HCT116 (cell line): Measurements from ENCODE around the gene CDH11. TPM values are rescaled to one million over a fixed set of nuclear protein-coding genes. Genes with fewer than 3 reads are reported as not detected.

Experiments used
- ATAC-seq: fragments of 200-7000 bp; cut with Tn5 transposase; 2 replicates; pipeline ENCODE4 v1.9.1; 2020; ENCODE audit warnings: mild to moderate bottlenecking, moderate library complexity
- BruUV-seq: library from RNA; stranded (reverse); fragments of 400-500 nt; replicated peaks from 2 replicates; lab custom pipeline; 2021; lab: Mats Ljungman, UMichigan
- CTCF ChIA-PET: fragments of 300-600 bp; sonication (Branson Sonifier 250); formaldehyde crosslinking; loops from one replicate; lab custom pipeline; 2021; ENCODE audit warnings: antibody characterized with exemption; lab: Charles Lee
- POLR2A ChIA-PET: fragments of 300-600, 350-600 bp; sonication (Branson Sonifier 250); formaldehyde crosslinking; loops from one replicate; lab custom pipeline; 2021; ENCODE audit warnings: antibody characterized with exemption; lab: Charles Lee
- RAD21 ChIA-PET, 2 experiments: fragments of 300-600 bp; sonication (Branson Sonifier 250); formaldehyde crosslinking; loops; one replicate each; lab custom pipeline; 2023; ENCODE audit warnings: low total read pairs in 2 of 2; ENCODE audit not compliant: uncharacterized antibody in 2 of 2, unreplicated experiment in 2 of 2, low non-redundant PET in 1 of 2; lab: Charles Lee
- DNase-seq: peaks from one replicate; pipeline ENCODE4 v3.0.0-alpha.2; 2010; ENCODE audit warnings: low read depth, low spot score
- H2AFZ ChIP-seq: fragments of 200-600 bp; shearing (Covaris generic), sonication (generic); 2 replicates; pipeline ENCODE4 v1.6.1; 2017; ENCODE audit warnings: low read depth, mixed run types, mixed read lengths, antibody characterized with exemption, low read length; ENCODE audit not compliant: poor library complexity, severe bottlenecking
- H3K27ac ChIP-seq: 2 replicates; pipeline ENCODE4 v1.5.1; 2012; ENCODE audit warnings: low read depth, low read length
- H3K27me3 ChIP-seq: fragments of 200-600 bp; sonication (generic); 2 replicates; pipeline ENCODE4 v1.6.1; 2016; ENCODE audit warnings: mixed run types, low read length, mixed read lengths; ENCODE audit not compliant: insufficient read depth
- H3K36me3 ChIP-seq, 2 experiments: fragments of 200-500 bp in 1 of 2; fragments of 200-600 bp in 1 of 2; sonication (Bioruptor generic) in 1 of 2; sonication (generic) in 1 of 2; 2 replicates each; pipeline versions ENCODE4 v1.5.1 to v1.6.1; 2014 to 2016; ENCODE audit warnings: low read length in 2 of 2, inconsistent platforms in 1 of 2, mixed read lengths in 1 of 2, mixed run types in 1 of 2; ENCODE audit not compliant: insufficient read depth in 2 of 2, control insufficient read depth in 1 of 2
- H3K4me1 ChIP-seq, 2 experiments: fragments of 200-600 bp in 1 of 2; sonication (generic) in 1 of 2; 2 replicates each; pipeline versions ENCODE4 v1.5.1 to v1.6.1; 2012 to 2017; ENCODE audit warnings: low read length in 2 of 2, inconsistent platforms in 1 of 2, mild to moderate bottlenecking in 1 of 2, mixed read lengths in 1 of 2, mixed run types in 1 of 2, moderate library complexity in 1 of 2; ENCODE audit not compliant: insufficient read depth in 2 of 2, control insufficient read depth in 1 of 2
- H3K4me2 ChIP-seq: fragments of 200-600 bp; sonication (generic); 2 replicates; pipeline ENCODE4 v1.6.1; 2017; ENCODE audit warnings: mixed run types, low read length, mixed read lengths
- H3K4me3 ChIP-seq, 2 experiments: fragments of 200-600 bp in 1 of 2; sonication (generic) in 1 of 2; replicated peaks in 1 of 2; 2 replicates each; pipeline ENCODE4 v1.5.1; 2011 to 2016; ENCODE audit warnings: low read length in 2 of 2, control low read depth in 1 of 2, low read depth in 1 of 2, mild to moderate bottlenecking in 1 of 2, mixed read lengths in 1 of 2, mixed run types in 1 of 2
- H3K79me2 ChIP-seq: fragments of 200-600 bp; sonication (generic); 2 replicates; pipeline ENCODE4 v1.6.1; 2017; ENCODE audit warnings: mild to moderate bottlenecking, mixed run types, low read length, moderate library complexity, mixed read lengths; ENCODE audit not compliant: insufficient read depth
- H3K9ac ChIP-seq: fragments of 200-600 bp; sonication (generic); 2 replicates; pipeline ENCODE4 v1.6.1; 2016; ENCODE audit warnings: low read length, mixed read lengths
- H3K9me2 ChIP-seq: fragments of 200-600 bp; sonication (generic), shearing (Covaris generic); 2 replicates; pipeline ENCODE4 v1.6.1; 2017; ENCODE audit warnings: mixed run types, mild to moderate bottlenecking, moderate library complexity; ENCODE audit not compliant: insufficient read depth
- H3K9me3 ChIP-seq, 2 experiments: fragments of 200-500 bp in 1 of 2; fragments of 200-600 bp in 1 of 2; sonication (Bioruptor generic) in 1 of 2; sonication (generic) in 1 of 2; 2 replicates each; pipeline ENCODE4 v1.6.1; 2014 to 2017; ENCODE audit warnings: low read length in 2 of 2, mixed read lengths in 2 of 2, inconsistent platforms in 1 of 2, low read depth in 1 of 2, mild to moderate bottlenecking in 1 of 2, mixed run types in 1 of 2, moderate library complexity in 1 of 2; ENCODE audit not compliant: control insufficient read depth in 1 of 2, insufficient read depth in 1 of 2
- H4K20me1 ChIP-seq: fragments of 200-600 bp; sonication (generic), shearing (Covaris generic); 2 replicates; pipeline ENCODE4 v1.6.1; 2017; ENCODE audit warnings: mixed run types, mild to moderate bottlenecking, moderate library complexity; ENCODE audit not compliant: insufficient read depth
- ATF3 ChIP-seq: IDR thresholded peaks from 2 replicates; pipeline ENCODE4 v1.6.1; 2012
- CEBPB ChIP-seq: IDR thresholded peaks from 2 replicates; pipeline ENCODE4 v1.6.1; 2012; ENCODE audit warnings: low read depth
- CTCF ChIP-seq, 3 experiments: fragments of 200-600 bp in 1 of 3; sonication (generic) in 1 of 3; IDR thresholded peaks in 2 of 3; conservative IDR thresholded peaks in 1 of 3; 2 replicates each; pipeline ENCODE4 v1.5.1; 2012 to 2017; ENCODE audit warnings: low read depth in 2 of 3, low read length in 2 of 3, antibody characterized with exemption in 1 of 3, borderline replicate concordance in 1 of 3, control low read depth in 1 of 3, mild to moderate bottlenecking in 1 of 3, mixed read lengths in 1 of 3, mixed run types in 1 of 3, moderate library complexity in 1 of 3; ENCODE audit not compliant: insufficient read depth in 1 of 3
- FOSL1 ChIP-seq: IDR thresholded peaks from 2 replicates; pipeline ENCODE4 v1.6.1; 2012; ENCODE audit warnings: low read depth
- JUND ChIP-seq: IDR thresholded peaks from 2 replicates; pipeline ENCODE4 v1.6.1; 2012
- MAX ChIP-seq: IDR thresholded peaks from 2 replicates; pipeline ENCODE4 v1.6.1; 2012
- SIN3A ChIP-seq: IDR thresholded peaks from 2 replicates; pipeline ENCODE4 v1.6.1; 2012; ENCODE audit warnings: low read depth
- TCF7L2 ChIP-seq: IDR thresholded peaks from 2 replicates; pipeline ENCODE4 v1.7.0; 2011; ENCODE audit warnings: borderline replicate concordance, inconsistent platforms; ENCODE audit not compliant: insufficient read depth, insufficient read length; ENCODE audit errors: extremely low read depth
- ZFX ChIP-seq: fragments of 450-650 bp; IDR thresholded peaks from 2 replicates; pipeline ENCODE4 v1.6.1; 2017
- ZNF274 ChIP-seq: fragments of 200-500 bp; sonication (Bioruptor generic); IDR thresholded peaks from 2 replicates; pipeline ENCODE4 v1.6.1; 2014; ENCODE audit warnings: mild to moderate bottlenecking, low read depth, low read length, inconsistent platforms
- intact Hi-C: fragments of 100-400 bp; cut with micrococcal nuclease; formaldehyde crosslinking; loops from 2 replicates; pipeline ENCODE4 v1.10.0; 2022
- total RNA-seq: library from RNA; stranded (reverse); gene quantifications from one replicate; pipeline ENCODE4 v1.2.1, GENCODE V29; 2021; ENCODE audit not compliant: unreplicated experiment
- TF ChIP-seq, protein P1 (sequence below): IDR thresholded peaks from 2 replicates; pipeline ENCODE4 v1.6.1; 2012; ENCODE audit warnings: low read depth

Gene CDH11
- total RNA-seq, 1 experiment from 2014 or later: 0.52 TPM

- Histone ChIP-seq H3K4me2 (no peak overlapping the region), H3K27me3 (no peaks in the 10 kb centered on the region), H2AFZ (no peak overlapping the region), H3K9me2 (no peaks in the 10 kb centered on the region), H3K36me3 (no peaks in the 10 kb centered on the region), H3K9me3 (peaks cover 9 to 46% of the 10 kb centered on the region in 2 experiments; a peak in 2 of 4 replicates), H3K4me1 (no peaks in the 10 kb centered on the region), H4K20me1 (no peaks in the 10 kb centered on the region), H3K4me3 (no peak overlapping the region), H3K9ac (no peak overlapping the region), H3K79me2 (no peaks in the 10 kb centered on the region), H3K27ac (no peak overlapping the region)
- TF ChIP-seq JUND (no peak), ZFX (no peak), CEBPB (no peak), MAX (no peak), CTCF (IDR thresholded peaks at IDR 0.05 in 2 of 3, conservative IDR thresholded peaks at IDR 0.05 in 1 of 3; ENCODE audit: borderline replicate concordance in 1 of 3, insufficient read depth in 1 of 3, low read depth in 2 of 3, low read length in 2 of 3) (no peak), SIN3A (no peak), ZNF274 (no peak)
- ATAC-seq (no peak), DNase-seq (no peak)
- no TSS peak for BruUV-seq
- intact Hi-C loops: no loop called here
- RAD21 ChIA-PET: no interaction called here
- CTCF ChIA-PET: no interaction called here
- POLR2A ChIA-PET: no interaction called here
Observed at GRCh38 chr16:64991001-64991400, 130.9 kb downstream of the CDH11 start.

DNA sequence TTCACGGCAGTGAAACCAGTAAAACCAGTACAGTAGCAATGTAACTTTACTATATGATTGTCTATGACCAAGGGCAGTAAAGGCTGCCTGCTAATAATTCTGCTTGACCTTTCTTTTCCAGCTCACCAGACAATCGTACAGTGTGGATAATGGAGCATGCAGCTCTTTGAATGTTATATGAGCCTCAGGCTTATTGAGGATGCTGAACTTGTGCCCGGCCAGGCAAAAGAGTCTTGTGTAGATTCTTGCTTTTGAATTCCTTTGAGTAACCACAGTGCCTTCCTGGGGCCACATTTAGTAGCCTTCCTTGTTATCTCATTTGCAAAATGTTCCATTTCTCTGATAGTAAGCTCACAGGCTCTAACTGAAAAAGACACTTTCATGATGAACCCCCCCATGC lies 131.8 kb downstream of the CDH11 start:
- Histone ChIP-seq H2AFZ (no peak overlapping the region), H3K27me3 (no peaks in the 10 kb centered on the region), H3K9me2 (no peaks in the 10 kb centered on the region), H3K9ac (no peak overlapping the region), H3K4me1 (no peaks in the 10 kb centered on the region), H3K27ac (no peak overlapping the region), H4K20me1 (no peaks in the 10 kb centered on the region), H3K79me2 (no peaks in the 10 kb centered on the region), H3K4me2 (no peak overlapping the region), H3K4me3 (no peak overlapping the region), H3K9me3 (peaks cover 9 to 46% of the 10 kb centered on the region in 2 experiments; a peak in 2 of 4 replicates), H3K36me3 (no peaks in the 10 kb centered on the region)
- CTCF ChIA-PET: no interaction called here
- DNase-seq: no peak
- RAD21 ChIA-PET: no interaction called here
- no TSS peak for BruUV-seq
- POLR2A ChIA-PET: no interaction called here
- no peak for ATAC-seq
- intact Hi-C loops: no loop called here
- no peak for TF ChIP-seq MAX
- no peak for TF ChIP-seq ZNF274
- TF ChIP-seq, protein P1, sequence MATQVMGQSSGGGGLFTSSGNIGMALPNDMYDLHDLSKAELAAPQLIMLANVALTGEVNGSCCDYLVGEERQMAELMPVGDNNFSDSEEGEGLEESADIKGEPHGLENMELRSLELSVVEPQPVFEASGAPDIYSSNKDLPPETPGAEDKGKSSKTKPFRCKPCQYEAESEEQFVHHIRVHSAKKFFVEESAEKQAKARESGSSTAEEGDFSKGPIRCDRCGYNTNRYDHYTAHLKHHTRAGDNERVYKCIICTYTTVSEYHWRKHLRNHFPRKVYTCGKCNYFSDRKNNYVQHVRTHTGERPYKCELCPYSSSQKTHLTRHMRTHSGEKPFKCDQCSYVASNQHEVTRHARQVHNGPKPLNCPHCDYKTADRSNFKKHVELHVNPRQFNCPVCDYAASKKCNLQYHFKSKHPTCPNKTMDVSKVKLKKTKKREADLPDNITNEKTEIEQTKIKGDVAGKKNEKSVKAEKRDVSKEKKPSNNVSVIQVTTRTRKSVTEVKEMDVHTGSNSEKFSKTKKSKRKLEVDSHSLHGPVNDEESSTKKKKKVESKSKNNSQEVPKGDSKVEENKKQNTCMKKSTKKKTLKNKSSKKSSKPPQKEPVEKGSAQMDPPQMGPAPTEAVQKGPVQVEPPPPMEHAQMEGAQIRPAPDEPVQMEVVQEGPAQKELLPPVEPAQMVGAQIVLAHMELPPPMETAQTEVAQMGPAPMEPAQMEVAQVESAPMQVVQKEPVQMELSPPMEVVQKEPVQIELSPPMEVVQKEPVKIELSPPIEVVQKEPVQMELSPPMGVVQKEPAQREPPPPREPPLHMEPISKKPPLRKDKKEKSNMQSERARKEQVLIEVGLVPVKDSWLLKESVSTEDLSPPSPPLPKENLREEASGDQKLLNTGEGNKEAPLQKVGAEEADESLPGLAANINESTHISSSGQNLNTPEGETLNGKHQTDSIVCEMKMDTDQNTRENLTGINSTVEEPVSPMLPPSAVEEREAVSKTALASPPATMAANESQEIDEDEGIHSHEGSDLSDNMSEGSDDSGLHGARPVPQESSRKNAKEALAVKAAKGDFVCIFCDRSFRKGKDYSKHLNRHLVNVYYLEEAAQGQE: no peak
- TF ChIP-seq ATF3: no peak
- TF ChIP-seq SIN3A: no peak
- no peak for TF ChIP-seq TCF7L2
- TF ChIP-seq ZFX: no peak
- no peak for TF ChIP-seq FOSL1
